Amygdala (tissue), 56 donors: ENCODE measurements around the gene CDK6.

Experiments
- DNase-seq, 56 donors: peaks; one replicate each; lab custom pipeline; 2025; lab: John Stamatoyannopoulos, UW

The CDK6 gene

GRCh38 chr7:92798517-92799249, 37.7 kb downstream of the CDK6 start:
- DNase-seq: no peak

- DNase-seq: no peak
These were observed 38.7 kb downstream of the CDK6 start for GRCh38 chr7:92797693-92798092.

GRCh38 chr7:92797284-92797683, 39.1 kb downstream of the CDK6 start:
- no peak for DNase-seq

- no peak for DNase-seq
These were observed 41.5 kb downstream of the CDK6 start for GRCh38 chr7:92794831-92795230.

- DNase-seq: no peak
These were observed 42.0 kb downstream of the CDK6 start for GRCh38 chr7:92794391-92794790.

- no peak for DNase-seq
These were observed 42.6 kb downstream of the CDK6 start for GRCh38 chr7:92793656-92794205.

- DNase-seq: peak in 10 of 56 donors; percentile 2 to 60 (median 16)
These were observed 45.4 kb downstream of the CDK6 start for GRCh38 chr7:92790992-92791391.

- DNase-seq: no peak
These were observed 47.7 kb downstream of the CDK6 start for GRCh38 chr7:92788559-92789183.

- no peak for DNase-seq
These were observed 50.5 kb downstream of the CDK6 start for GRCh38 chr7:92785923-92786322.

GRCh38 chr7:92784935-92785334, 51.4 kb downstream of the CDK6 start:
- no peak for DNase-seq

GRCh38 chr7:92783260-92784201, 52.8 kb downstream of the CDK6 start:
- DNase-seq: no peak

GRCh38 chr7:92782855-92783254, 53.5 kb downstream of the CDK6 start:
- DNase-seq: no peak

- DNase-seq: no peak
These were observed 54.1 kb downstream of the CDK6 start for GRCh38 chr7:92782236-92782635.

- DNase-seq: peak in 34 of 56 donors; percentile 3 to 80 (median 40)
These were observed 55.2 kb downstream of the CDK6 start for GRCh38 chr7:92781117-92781720.

GRCh38 chr7:92778972-92779371, 57.4 kb downstream of the CDK6 start:
- DNase-seq: no peak

- DNase-seq: no peak
These were observed 58.4 kb downstream of the CDK6 start for GRCh38 chr7:92777993-92778392.

- no peak for DNase-seq
These were observed 62.6 kb downstream of the CDK6 start for GRCh38 chr7:92773808-92774207.

GRCh38 chr7:92769844-92770243, 66.5 kb downstream of the CDK6 start:
- no peak for DNase-seq

- no peak for DNase-seq
These were observed 67.0 kb downstream of the CDK6 start for GRCh38 chr7:92769394-92769699.
